Midbrain (tissue), 1 donor: ENCODE data around the gene MYOCD.
A peak's percentile ranks its signal among the peaks of the same experiment; 100 is the strongest.

Source experiments
- DNase-seq: peaks from one replicate; lab custom pipeline; 2025; lab: John Stamatoyannopoulos, UW

MYOCD gene

DNA sequence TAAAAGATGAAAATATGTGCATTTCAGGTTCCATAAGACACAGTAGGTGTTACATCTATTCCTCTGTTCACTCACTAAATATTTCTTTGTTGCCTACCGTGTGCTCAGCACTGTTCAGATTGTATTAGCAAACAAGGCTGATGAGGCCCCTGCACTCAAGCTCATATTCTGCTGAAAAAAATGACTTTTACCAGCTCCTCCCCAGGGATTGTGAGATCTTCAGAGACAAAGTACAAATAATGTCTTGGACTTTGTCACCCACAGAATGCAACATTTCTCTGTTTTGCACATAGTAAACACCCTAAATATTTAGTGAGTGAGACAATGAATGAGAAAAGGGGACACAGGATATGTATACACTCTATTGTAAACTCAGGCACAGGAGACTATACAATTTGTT is 21.9 kb upstream of the MYOCD start:
- DNase-seq, result no peak

DNA sequence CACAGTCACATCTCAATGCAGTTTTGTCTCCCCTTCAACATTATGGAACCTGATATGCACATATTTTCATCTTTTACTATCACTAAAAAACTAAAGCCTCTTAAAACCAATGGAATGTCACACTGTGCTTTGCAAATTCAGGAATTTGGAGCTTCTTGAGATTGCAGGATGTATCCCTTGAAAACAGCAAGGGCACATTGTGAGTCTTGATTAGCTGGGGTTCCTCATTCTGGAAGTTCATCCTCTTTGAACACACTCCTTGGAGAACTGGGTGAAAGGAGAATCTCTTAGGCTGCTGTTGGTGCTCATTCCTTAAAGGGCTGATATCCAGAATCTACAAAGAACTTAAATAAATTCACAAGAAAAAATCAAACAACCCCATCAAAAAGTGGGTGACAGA is 21.1 kb upstream of the MYOCD start:
- DNase-seq, result no peak

DNA sequence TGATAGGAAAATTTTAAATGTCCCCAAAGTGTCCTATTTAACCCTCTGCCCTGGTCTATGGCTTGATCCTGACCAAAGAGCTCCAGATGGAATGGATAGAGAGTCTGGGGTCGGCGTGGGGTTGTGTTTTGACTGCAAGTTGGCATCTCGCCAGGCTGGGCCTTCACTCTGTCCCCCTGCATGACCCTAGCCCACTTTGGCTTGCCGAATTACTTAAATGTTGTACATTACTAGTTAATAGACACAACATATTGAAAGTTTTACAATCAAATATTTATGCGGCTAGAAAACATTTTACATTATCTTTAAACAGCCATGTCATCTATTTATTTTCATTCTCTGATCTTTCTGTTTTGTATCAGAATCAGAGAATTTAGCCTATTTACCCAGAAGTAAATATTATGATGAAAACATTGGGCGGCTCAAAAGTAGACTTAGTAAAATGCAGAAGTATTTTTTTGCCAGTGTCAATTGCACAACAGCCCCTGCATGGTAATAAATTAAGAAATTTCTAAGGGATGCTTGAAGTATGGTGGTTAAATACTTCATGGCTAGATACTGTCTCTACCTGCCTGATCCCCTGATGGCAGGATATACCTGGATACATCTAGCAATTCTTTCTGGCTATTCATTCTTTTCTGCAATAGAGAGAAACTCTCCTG is 18.8 kb upstream of the MYOCD start:
- no peak for DNase-seq

DNA sequence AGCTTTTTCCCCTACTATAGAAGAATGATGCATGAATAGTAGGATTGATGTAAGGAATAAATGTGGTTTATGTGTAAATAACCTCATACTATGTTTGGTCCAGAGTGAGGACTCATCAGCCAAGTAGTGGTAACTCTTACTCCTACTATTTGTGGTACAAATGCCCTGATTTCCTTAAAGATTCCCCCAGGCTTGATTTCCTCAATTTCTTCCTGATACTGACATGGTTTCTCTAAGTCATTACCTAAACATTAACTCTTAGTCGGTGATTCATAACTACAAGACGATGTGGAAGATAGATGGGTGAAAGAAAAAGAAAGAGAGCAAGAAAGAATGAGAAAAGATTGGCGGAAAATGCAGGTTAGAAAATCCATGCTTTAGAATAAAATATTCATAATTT is 17.2 kb upstream of the MYOCD start:
- no peak for DNase-seq

DNA sequence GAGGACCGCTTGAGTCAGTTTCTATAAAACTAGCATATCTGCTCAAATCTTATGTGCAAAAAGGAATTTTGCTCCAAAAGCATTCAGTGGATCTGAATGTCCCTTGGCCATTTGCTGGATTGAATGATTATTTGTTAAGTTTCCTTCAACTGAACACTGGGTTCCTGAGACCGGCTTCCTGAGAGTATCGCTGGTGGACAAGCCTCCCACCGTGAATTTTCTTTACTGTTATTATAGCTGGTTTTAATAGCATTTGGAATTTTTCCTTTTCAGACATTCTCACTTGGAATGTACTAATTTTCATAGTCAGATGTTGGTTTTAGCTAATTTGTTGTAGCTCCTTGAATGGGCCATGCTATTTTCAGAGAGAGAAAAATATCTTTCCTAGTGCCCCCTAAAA is 9.8 kb upstream of the MYOCD start:
- no peak for DNase-seq

DNA sequence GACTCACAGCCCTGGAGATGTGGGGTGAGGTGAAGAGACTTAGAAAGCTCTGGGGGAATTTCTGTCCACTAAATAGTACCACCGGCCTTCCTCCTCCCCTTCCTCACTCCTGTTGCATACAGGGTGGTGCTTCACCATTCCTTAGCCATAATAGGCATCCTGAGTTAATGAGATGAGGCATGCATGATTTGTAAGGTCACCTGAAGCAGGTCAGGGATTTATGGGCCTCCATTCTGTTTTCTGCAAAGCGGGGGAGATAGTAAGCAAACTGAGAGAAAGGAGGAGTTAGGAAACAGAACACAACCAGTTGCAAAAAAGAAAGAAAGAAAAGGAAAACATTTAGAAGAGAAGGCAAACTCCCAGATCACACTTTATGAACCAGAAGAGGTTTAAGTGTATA is 9.3 kb upstream of the MYOCD start:
- DNase-seq, result no peak

DNA sequence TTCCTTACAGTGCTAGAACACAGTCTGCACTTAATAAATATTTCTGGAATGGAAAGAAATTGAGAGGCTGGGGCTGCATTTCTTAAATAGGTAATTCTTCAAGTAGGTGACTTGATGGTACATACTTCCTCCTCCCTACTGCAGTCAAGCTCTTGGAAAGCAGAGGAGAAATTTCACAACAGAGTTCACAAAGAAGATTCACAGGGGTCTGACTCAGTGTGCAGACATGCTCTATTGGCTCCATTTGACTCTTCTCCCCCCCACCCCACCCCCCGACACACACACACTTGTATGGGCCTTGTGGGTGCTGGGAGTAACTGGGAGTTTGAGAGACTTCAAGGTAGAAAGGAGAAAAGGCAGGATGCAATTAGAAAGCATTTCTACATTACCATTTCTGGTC is 6.2 kb upstream of the MYOCD start:
- DNase-seq, result no peak

DNA sequence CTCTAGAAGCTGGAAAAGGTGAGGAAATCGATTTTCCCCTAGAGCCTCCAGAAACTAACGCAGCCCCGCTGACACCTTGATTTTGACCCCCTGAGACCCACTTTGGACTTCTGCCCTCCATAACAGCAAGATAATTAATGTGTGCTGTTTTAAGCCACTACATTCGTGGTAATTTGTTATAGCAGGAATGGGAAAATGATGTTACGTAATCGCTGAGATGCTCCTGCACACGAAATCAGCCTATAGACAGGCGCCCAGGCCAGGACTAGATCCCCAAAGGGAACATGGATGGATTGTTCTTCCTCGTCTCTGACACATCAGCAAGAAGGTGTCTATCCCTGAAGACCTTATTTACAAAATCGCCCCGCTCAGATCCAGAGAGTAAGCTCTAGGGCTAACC is 1.4 kb upstream of the MYOCD start:
- DNase-seq, result no peak

DNA sequence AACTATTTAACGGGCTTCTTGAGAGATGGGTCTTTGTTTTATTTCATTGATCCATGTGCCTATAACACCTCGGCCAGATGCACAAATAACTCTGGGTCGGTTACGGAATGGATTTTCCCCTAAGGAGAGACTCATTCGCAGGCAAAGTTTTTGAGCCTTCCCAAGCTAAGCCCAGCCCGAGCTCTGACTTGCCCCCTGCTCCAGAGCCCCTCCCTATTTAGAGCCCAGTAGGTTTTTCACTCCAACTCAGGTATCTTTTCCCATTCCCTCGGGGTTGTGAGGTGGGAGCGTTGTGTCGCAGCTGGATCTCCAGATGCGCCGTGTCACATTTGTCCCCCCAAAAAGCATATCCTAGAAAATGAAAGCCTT is 812 bp upstream of the MYOCD start:
- DNase-seq, result no peak

DNA sequence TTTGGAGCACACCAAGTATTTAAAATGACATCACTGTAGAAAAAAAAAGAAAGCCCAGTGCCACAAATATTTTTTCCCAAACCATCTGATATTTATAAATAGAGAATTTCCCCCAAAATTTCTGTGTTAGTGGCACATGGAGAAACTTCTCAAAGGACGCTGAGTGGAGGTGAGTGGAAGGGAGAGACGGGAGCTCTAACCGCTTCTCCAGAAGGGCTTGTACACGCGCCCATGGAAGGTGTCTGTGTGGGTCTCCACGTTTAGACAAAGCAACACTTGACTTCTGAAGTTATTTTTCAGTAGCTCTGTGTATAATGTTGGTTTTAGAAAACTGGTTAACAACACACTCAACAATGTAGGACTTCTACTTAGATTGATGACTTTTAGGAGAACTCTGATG is 1.0 kb downstream of the MYOCD start:
- DNase-seq, result no peak

DNA sequence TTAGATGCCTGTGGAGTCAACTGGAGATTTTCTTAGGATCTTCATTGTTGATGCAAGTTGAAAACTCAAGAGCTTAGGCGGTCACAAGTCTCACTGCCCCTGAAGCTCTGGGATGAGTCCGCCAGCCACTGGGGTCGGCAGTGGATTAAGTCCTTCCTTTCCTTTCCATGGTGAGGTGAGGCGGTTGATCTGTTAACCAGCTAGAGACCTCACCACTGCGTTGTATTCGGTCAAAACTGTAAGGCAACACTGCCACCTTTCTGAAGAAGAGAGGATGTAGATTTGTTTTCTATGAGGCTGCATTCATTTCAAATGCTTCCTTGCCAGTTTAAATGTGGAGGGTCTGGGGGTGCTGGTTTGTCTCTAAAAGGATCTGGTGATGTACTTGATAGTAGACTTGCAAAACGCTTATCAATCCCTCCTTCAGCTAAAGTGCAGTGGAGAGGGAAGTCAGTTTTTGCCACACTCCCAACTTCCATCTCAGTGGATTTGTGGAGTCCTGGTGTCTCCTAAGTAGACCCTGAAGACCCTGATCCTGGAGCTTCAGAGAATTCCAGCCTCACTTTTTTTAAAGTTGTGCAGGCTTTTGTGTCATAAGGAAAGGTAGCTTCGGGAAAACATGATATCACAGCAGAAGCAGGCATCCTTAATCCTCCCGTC is 1.7 kb downstream of the MYOCD start:
- peak; percentile 12 for DNase-seq

DNA sequence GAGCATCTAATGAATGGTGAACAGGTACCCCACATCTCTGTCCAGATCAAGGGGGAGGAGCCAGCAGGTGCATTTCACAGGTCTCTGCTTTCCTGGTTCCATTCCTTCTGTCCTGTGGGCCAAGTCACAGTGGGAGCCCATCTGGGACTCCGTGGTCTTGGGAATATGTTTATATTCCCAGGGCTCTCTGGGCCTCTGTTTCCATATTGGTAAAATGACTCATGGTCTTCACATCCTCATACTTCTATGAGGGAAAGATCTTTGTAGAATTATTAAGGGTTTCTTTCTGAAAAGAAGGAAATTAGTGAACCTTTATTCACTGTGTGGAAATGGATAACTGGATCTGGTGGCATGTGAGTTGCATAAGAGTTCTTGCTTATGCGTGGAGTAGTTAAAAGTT is 6.2 kb downstream of the MYOCD start:
- no peak for DNase-seq

DNA sequence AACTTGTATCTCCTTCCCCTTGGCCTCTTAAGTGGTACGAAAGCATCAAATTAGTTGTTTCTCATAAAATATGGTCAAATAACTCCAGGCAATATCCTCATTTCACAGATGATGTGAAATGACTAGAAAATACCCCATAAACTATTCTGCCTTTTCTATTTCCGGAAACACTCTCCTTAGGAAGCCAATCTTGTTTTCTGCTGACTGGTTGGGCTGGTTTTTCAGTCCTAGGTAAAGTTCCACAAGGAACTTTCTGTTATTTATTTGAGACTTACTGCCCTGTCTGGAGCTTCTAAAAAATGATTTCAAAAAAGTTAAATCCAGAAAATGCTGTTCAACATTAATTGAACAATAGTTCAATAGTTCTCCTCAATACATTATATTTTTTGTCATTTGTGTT is 7.3 kb downstream of the MYOCD start:
- no peak for DNase-seq

DNA sequence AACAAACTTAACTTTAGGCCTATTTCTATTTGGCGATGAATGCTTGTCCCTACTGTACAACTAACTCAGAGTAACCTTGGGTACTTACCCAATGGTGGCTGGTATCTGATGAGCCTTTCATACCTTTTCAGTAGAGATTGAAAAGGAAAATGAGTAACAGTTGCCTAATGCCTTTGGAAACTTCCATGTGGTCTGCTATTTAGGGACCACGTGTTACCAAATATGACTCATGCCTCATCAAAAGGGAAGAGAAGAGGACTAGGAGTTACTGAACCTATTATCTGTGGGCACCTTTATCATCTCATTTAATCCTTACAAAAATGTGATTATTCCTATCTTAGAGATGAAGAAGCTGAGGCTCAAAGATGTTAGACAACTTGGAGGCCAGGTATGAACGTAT is 8.1 kb downstream of the MYOCD start:
- no peak for DNase-seq

DNA sequence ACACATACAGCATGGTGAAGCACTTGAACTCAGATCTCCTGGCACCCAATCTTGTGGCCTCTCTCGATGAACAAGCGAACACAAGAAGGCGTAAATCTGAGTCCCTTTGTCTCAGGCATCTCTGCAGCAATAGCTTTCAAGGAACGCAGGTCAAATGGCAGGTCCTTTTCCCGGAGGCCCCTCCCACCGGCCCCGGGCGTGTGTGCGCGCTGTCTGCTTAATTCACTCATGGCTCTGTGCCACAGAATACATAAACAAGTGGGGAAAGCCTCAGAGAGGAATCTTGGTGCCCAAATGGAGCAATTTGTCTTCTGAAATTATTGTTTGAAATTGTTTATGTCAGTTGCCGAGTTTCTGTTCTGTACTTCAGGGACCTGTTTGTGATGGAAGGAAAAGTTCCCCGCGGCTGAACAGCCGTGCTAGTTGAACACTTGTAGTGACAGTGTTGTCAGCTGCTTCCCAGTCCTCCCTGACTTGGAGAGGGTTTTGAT is 14.8 kb downstream of the MYOCD start:
- DNase-seq, result no peak

DNA sequence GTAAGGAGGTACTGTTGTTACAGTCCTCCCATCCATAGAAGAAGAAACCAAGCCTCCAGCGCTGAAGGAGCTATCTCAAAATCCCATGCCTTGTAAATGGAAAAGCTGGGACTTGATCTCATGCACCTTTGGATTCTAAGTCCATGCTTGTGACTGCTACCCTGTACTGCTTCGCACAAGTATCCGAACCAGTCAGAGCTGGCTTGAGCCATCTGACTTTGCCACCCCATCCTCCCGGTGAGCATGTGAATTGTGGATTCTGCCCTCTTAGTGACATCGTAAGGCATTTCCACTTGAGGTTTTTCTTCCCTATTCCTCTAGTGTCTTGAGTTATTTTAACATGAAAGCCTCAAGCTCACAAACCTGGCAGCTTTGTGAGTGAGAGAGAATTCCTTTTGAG is 15.3 kb downstream of the MYOCD start:
- no peak for DNase-seq

DNA sequence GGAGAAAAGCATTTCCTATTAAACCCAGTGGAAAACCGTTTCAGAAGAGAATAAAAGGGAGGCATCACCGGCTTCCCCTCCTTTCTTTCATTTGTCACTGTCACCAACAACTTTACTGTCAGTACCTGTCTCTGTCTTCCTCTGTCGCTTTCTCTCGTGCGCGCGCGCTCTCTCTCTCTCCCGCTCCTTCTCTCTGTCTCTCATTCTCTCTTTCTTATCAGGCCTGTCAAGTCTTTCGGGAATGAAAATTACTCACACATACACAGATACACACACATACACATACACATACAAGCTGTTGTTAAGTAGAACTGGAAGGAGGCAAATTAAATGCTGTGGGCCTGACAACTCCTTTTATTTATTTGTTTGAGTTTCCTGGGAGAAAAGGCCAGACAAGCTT is 17.6 kb downstream of the MYOCD start:
- DNase-seq, result no peak

DNA sequence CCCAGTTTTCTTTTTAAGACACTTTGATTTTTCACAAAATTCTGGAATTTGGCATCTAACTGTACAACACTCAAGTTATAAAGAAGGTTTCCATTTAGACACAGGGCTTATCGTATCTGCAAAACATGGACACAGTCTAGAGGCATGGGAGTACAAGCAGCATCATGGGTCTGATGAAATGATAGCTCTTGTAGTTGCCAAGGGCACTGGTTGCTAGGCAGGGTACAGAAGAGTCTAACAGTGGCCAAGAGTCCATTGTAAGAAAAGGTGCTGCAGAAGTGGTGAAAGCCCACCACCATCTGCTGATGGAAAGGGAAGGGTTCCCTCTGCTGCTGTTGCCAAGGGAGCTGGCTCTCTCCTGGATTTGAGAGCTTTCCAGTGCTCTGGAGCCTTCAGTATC is 20.8 kb downstream of the MYOCD start:
- DNase-seq, result no peak

DNA sequence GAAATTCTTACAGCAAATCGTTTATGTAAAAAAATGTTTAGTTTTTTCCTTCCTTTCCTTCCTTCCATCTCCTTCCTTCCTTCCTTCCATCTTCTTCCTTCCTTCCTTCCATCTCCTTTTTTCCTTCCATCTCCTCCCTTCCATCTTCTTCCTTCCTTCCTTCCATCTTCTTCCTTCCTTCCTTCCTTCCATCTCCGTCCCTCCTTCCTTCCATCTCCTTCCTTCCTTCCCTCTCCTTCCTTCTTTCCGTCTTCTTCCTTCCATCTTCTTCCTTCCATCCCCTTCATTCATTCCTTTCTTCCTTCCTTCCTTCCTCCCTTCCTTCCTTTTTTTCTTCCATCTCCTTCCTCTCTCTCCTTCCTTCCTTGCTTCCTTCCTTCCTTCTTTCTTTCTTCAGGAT is 22.7 kb downstream of the MYOCD start:
- no peak for DNase-seq

DNA sequence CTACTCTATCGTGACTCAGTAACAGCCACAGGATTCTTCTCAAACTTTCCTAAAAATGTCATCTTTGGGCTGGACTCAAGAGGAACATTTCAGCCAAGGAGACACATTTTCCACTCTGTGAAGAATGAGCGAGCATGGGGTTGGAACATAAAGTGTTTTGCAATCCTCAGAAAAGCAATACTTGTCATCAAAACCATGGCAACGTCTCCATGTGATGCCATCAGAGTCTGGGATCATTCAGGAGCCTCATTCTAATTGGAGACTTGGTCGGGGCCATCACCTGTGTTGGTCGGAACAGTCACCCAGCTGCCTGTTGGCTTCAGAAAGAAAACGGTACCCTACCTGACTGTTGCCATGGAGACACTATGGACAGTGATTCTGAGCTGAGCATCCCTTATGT is 25.5 kb downstream of the MYOCD start:
- no peak for DNase-seq

DNA sequence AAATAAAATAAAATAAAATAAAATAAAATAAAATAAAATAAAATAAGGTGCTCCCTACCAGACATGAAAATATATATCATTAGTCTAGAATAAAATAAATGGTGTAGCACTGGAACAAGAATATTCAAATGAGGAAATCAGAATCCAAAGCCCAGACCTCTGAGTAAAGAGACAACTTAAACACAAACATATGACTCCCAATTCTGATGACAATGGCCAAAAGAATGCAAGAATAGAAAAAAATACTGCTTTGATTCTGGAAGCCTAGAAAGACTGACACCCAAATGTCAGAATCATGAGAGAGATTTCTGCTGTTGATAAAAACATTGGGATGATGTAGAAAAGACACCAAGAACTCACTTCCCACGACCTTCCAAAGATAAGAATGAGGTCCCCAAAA is 27.9 kb downstream of the MYOCD start:
- DNase-seq, result no peak

DNA sequence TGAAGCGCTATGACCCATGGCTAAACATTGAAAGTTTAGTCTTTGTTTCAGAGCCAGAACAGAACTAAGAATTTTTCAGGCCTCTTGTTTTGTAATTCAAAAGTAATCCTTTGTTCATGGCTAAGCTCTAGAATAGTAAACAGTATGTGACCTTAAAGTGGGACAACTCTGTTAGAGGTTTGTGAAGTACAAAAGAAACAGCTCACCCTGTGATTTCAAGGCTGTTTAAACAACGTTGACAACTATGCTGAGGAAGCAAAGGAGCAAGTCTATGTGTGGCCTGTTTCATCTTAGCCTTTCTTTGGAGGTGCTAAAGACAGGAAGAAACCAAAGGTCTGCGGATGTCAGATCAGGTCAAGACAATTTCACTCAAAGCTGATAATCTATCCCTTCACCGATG is 40.4 kb downstream of the MYOCD start:
- DNase-seq, result no peak

DNA sequence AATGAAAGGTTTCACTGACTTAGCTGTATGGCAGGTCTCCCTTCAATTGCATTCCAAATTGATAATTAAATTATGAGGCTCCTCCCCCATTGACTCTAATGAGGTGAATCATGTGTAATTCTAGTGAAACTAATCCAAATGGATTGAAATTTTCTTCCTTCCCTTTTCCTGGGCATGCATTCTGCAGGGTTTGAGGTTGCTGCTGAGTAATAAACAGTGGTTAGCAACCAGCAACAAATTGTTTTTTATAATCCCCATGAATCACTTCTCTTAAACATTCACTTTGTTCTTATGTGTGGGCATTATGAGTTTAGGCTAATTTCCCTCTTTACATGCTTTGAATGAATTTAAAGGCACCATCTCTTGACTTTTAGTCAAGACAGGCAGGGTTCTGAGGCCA is 43.4 kb downstream of the MYOCD start:
- no peak for DNase-seq

DNA sequence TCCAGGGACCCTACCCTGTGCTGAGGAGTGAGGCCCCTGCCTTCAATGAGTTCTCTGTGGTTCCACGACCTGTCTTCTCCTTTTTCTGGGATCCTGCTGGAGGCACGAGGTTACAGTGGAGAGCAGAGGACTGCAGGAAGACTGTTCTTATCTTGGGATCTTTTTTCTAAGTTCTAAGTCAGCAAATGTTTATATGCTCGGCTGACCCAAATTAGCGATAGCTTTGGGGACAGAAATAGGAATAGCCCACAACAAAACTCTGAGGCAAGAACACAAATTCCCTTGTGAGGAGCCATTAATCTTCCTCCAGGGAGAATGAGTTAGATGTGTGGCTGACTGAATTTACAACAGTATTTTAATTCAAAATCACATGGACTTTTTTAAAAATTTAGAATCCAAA is 46.7 kb downstream of the MYOCD start:
- no peak for DNase-seq
